Lower leg skin (tissue), 4 donors: ENCODE measurements around the gene SMIM22. TPM values are rescaled to one million over a fixed set of nuclear protein-coding genes. Genes with fewer than 3 reads are reported as not detected.

Source experiments
- DNase-seq, 2 donors: peaks; one replicate each; pipeline ENCODE4 v3.0.0-alpha.2; 2019; ENCODE audit warnings: low spot score in 2 of 2
- H3K4me3 ChIP-seq: fragments of 200-600 bp; sonication (generic); 2 replicates; pipeline ENCODE4 v1.5.1; 2017; ENCODE audit warnings: mild to moderate bottlenecking, low read depth; ENCODE audit not compliant: poor library complexity, severe bottlenecking
- CTCF ChIP-seq, 3 donors: fragments of 450-650 bp; IDR thresholded peaks; one replicate each; pipeline ENCODE4 v1.5.1; 2016; ENCODE audit warnings: antibody characterized with exemption in 3 of 3, mild to moderate bottlenecking in 3 of 3, moderate library complexity in 2 of 3
- POLR2A ChIP-seq, 2 donors: fragments of 450-650 bp; IDR thresholded peaks; one replicate each; pipeline ENCODE4 v1.6.1; 2016 to 2017; ENCODE audit warnings: antibody characterized with exemption in 2 of 2, mild to moderate bottlenecking in 1 of 2, moderate library complexity in 1 of 2
- WGBS, 2 donors: methylation state at CpG; one replicate each; pipeline ENCODE4 v1.1.5; 2018; 5-methylcytosine and 5-hydroxymethylcytosine counted together
- intact Hi-C: fragments of 100-400 bp; cut with DNase I; formaldehyde crosslinking; loops from one replicate; pipeline ENCODE4 v1.15.0; 2023; ENCODE audit warnings: low total_unique reads
- total RNA-seq, 4 donors: library from RNA; depleted of rRNA; stranded (reverse); fragments of >200 nt; gene quantifications; one replicate each; pipeline ENCODE4 v1.1.0, GENCODE V29; 2016

Gene SMIM22
- total RNA-seq, 4 donors from 2014 or later: 6.6 to 10.6 (median 7.6) TPM; not detected in 1

GRCh38 chr16:4825196-4825595 lies 30.0 kb downstream of the SMIM22 start:
- WGBS, 2 donors: 91 to 92% methylated on average over 8 of the region's 8 CpGs
- DNase-seq: no peak
- intact Hi-C loops: no loop called here
- no peak overlapping the region for H3K4me3 ChIP-seq
- TF ChIP-seq CTCF (IDR thresholded peaks at IDR 0.05): no peak
- TF ChIP-seq POLR2A (IDR thresholded peaks at IDR 0.05): no peak

- no peak for DNase-seq
- no peak for TF ChIP-seq CTCF (IDR thresholded peaks at IDR 0.05)
- no peak for TF ChIP-seq POLR2A (IDR thresholded peaks at IDR 0.05)
- H3K4me3 ChIP-seq: no peak overlapping the region
- intact Hi-C loops: no loop called here
- 92 to 93% methylated on average over 4 of the region's 4 CpGs for WGBS, 2 donors
These were observed 31.4 kb downstream of the SMIM22 start for GRCh38 chr16:4826526-4826925.

GRCh38 chr16:4826980-4827379 lies 31.8 kb downstream of the SMIM22 start:
- TF ChIP-seq CTCF (IDR thresholded peaks at IDR 0.05) (no peak), POLR2A (IDR thresholded peaks at IDR 0.05) (no peak)
- WGBS, 2 donors: 86 to 91% methylated on average over 10 of the region's 10 CpGs
- intact Hi-C loops: no loop called here
- DNase-seq: no peak
- H3K4me3 ChIP-seq: no peak overlapping the region

GRCh38 chr16:4828567-4829321 lies 33.6 kb downstream of the SMIM22 start:
- TF ChIP-seq CTCF (IDR thresholded peaks at IDR 0.05): no peak
- TF ChIP-seq POLR2A (IDR thresholded peaks at IDR 0.05): no peak
- 91 to 94% methylated on average over 11 of the region's 11 CpGs for WGBS, 2 donors
- intact Hi-C loops: no loop called here
- no peak overlapping the region for H3K4me3 ChIP-seq
- DNase-seq: no peak

GRCh38 chr16:4830408-4830807 lies 35.2 kb downstream of the SMIM22 start:
- no peak for DNase-seq
- no peak for TF ChIP-seq CTCF (IDR thresholded peaks at IDR 0.05)
- TF ChIP-seq POLR2A (IDR thresholded peaks at IDR 0.05): no peak
- intact Hi-C loops: no loop called here
- 89 to 91% methylated on average over 7 of the region's 7 CpGs for WGBS, 2 donors
- H3K4me3 ChIP-seq: no peak overlapping the region

GRCh38 chr16:4831616-4832015 lies 36.4 kb downstream of the SMIM22 start:
- no peak for DNase-seq
- TF ChIP-seq POLR2A (IDR thresholded peaks at IDR 0.05): no peak
- no peak for TF ChIP-seq CTCF (IDR thresholded peaks at IDR 0.05)
- intact Hi-C loops: no loop called here
- 95 to 97% methylated on average over 8 of the region's 8 CpGs for WGBS, 2 donors
- no peak overlapping the region for H3K4me3 ChIP-seq
